Measurements from ENCODE around the gene PTPRG.

PTPRG gene

DNA sequence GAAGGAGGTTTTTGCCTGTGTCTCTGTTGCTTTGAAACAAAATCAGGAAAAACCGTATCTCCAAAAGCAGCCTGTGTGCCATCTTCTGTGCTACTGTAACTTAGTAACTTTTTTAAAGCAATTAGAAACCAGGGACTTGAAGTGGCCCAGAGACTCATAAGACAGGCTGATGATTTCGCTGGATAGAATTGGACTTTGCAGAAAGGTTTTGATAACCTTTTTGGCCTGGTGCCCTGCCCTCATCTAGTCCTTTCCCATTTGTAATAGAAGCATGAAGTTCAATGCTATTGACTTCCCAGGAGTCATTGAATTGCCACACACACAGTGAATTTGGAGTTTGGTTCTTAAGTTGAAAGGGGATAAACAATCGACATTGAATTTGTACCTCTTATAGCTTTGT lies 157.2 kb downstream of the PTPRG start:
- no peaks in the 10 kb centered on the region for H3K4me1 Mint-ChIP-seq
- H3K9me3 Mint-ChIP-seq, result no peaks in the 10 kb centered on the region
- DNase-seq (ENCODE audit: low spot score in 2 of 2) (no peak), ATAC-seq (ENCODE audit: low read depth) (no peak)
- H3K4me3 Mint-ChIP-seq, result no peak overlapping the region
- H3K36me3 Mint-ChIP-seq, result peaks cover 2% of the 10 kb centered on the region
- no peak overlapping the region for H3K27ac Mint-ChIP-seq
- no peaks in the 10 kb centered on the region for H3K27me3 Mint-ChIP-seq

DNA sequence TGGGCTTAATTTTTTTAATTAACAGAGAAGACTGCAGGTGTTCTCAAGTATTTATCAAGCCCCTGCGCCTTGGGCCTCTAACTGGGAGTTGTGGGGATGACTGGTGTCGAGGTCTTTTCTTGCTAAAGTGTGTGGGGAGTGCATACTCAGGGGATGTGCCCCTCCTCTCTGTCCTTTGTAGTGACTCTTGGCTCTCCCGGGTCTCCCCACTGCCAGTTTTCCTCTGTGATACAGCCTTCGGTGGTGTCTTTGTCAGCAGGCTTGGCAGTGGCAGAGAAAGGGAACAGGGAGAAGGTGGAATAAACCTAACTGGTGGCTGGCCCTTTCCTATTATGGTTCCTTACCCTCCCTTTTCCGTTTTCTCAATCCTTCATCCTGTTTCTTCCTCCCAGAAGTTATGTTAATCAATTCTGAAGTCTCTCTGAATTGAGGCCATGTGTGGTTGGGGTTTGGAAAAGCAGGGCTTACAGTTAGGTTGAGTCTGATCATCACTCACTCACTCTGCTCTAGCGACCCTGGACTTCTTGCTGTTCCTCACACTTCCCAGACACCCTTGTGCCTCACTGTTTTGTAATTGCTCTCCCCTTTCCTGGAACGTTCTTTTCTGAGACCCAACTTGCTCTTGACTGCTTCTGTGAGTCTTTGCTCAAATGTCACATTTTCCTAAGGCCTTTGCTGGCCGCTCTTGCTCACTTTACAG lies 158.1 kb downstream of the PTPRG start:
- H3K27ac Mint-ChIP-seq, result no peak overlapping the region
- no peak for ATAC-seq (ENCODE audit: low read depth)

DNA sequence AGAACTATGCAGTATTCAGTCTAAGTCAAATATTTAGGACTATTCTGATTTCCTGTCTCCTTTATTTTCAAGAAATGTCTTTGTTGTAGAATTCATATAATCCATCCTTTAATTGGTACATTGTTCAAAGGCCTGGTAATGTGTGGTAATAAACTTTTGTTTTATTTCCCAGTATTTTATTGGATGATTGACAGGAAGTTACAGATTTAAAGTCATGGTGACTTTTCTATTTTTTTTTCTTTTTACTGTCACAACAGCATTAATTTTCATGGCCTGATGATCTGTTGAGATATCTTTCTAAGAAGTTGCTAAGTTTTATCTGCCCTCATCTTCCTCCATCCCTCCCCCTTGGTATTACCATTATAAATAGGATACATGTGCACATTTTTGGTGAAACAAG lies 161.7 kb downstream of the PTPRG start:
- Mint-ChIP-seq H3K9me3 (no peaks in the 10 kb centered on the region), H3K36me3 (peaks cover 2% of the 10 kb centered on the region), H3K4me3 (no peak overlapping the region), H3K27ac (no peak overlapping the region), H3K27me3 (no peaks in the 10 kb centered on the region), H3K4me1 (no peaks in the 10 kb centered on the region)
- no peak for ATAC-seq (ENCODE audit: low read depth)
- no peak for DNase-seq (ENCODE audit: low spot score in 2 of 2)

More for the DNA sequence above, 158.1 kb downstream of the PTPRG start:
- DNase-seq (ENCODE audit: low spot score in 2 of 2), result no peak
- Mint-ChIP-seq H3K4me3 (no peak overlapping the region), H3K9me3 (no peaks in the 10 kb centered on the region), H3K36me3 (peaks cover 2% of the 10 kb centered on the region), H3K4me1 (no peaks in the 10 kb centered on the region), H3K27me3 (no peaks in the 10 kb centered on the region)

DNA sequence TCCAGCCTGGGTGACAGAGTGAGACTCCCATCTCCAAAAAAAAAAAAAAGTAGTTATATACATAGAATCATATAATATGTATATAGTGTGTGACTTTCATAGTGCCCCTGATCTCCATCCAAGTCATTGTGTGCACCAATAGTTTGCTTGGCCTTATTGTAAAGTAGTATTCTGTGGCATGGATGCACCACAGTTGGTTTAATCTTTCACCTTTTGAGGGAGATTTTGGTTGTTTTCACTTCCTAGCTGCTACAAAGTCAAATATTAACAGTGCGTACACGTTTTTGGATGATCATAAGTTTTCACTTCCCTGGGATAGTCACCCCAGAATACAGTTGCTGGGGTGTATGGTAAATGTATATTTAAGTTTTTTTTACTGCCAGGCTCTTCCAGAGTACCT lies 162.8 kb downstream of the PTPRG start:
- DNase-seq (ENCODE audit: low spot score in 2 of 2), result no peak
- Mint-ChIP-seq H3K36me3 (peaks cover 2% of the 10 kb centered on the region), H3K27ac (no peak overlapping the region), H3K9me3 (no peaks in the 10 kb centered on the region), H3K4me3 (no peak overlapping the region), H3K27me3 (no peaks in the 10 kb centered on the region), H3K4me1 (no peaks in the 10 kb centered on the region)
- ATAC-seq (ENCODE audit: low read depth), result no peak

DNA sequence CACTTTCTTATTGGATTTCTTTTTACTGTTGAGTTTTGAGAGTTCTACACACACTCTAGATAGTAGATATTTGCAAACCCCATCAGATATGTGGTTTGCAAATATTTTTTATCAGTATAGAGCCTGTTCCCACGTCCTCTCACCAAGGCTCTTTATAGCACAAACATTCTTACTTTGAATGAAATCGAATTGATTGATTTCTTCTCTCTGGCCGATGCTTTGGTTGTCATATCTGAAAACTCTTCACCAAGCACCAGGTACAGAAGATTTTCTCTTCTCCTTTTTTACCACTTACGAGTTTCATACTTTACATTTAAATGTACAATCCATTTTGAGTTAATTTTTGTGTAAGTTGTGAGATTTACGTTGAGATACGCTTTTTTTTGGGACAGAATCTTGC lies 163.4 kb downstream of the PTPRG start:
- Mint-ChIP-seq H3K4me1 (peaks cover 1% of the 10 kb centered on the region), H3K4me3 (no peak overlapping the region), H3K27ac (no peak overlapping the region), H3K36me3 (peaks cover under 1% of the 10 kb centered on the region), H3K9me3 (no peaks in the 10 kb centered on the region), H3K27me3 (no peaks in the 10 kb centered on the region)
- ATAC-seq (ENCODE audit: low read depth) (no peak), DNase-seq (ENCODE audit: low spot score in 2 of 2) (no peak)

DNA sequence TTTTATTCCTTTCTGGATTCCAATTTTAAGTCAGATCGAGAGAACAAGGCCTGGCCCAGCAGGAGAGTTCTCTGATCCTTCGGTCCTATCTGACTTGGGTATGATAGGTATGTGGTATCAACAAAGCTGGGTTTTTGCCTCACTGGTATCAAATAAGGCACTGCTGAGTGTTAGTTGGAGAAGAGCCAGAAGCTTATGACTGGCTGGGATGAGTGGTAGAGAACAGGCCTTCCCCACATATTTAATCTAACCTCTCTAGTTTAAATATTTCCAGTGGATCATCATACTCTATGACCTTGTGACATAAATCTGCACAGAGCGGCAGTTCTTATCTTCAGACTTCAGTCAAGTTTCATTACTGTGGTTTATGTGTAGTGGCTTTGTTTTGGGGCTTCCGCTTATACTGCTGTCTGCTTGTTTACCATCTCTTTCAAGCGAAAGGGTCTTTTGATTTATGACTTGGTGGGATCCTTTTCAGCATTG lies 164.5 kb downstream of the PTPRG start:
- ATAC-seq (ENCODE audit: low read depth) (no peak), DNase-seq (ENCODE audit: low spot score in 2 of 2) (no peak)
- no peak overlapping the region for H3K27ac Mint-ChIP-seq
- no peak overlapping the region for H3K4me3 Mint-ChIP-seq
- H3K27me3 Mint-ChIP-seq, result no peaks in the 10 kb centered on the region
- no peaks in the 10 kb centered on the region for H3K36me3 Mint-ChIP-seq
- no peaks in the 10 kb centered on the region for H3K9me3 Mint-ChIP-seq
- H3K4me1 Mint-ChIP-seq, result peaks cover 4% of the 10 kb centered on the region

DNA sequence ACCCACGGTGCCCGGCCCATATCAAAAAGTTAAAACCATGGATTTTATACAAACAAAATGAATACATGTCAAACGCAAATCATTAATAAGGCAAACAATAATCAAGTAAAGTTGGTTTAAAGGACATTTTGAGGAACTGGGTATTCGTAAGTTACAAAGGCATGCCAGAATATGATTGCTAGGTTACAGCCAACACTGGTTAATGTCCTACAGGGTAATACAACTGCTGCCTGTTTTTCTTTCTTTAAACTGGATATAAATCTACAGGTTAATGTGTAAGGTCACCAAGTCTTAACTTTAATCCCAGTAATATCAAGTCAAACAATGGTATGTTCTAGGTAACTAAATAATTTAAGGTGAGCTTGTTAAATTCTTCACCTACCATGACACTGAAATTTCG lies 166.1 kb downstream of the PTPRG start:
- Mint-ChIP-seq H3K27me3 (no peaks in the 10 kb centered on the region), H3K27ac (no peak overlapping the region), H3K36me3 (no peaks in the 10 kb centered on the region), H3K4me1 (peaks cover 4% of the 10 kb centered on the region), H3K9me3 (no peaks in the 10 kb centered on the region), H3K4me3 (no peak overlapping the region)
- no peak for DNase-seq (ENCODE audit: low spot score in 2 of 2)
- no peak for ATAC-seq (ENCODE audit: low read depth)

DNA sequence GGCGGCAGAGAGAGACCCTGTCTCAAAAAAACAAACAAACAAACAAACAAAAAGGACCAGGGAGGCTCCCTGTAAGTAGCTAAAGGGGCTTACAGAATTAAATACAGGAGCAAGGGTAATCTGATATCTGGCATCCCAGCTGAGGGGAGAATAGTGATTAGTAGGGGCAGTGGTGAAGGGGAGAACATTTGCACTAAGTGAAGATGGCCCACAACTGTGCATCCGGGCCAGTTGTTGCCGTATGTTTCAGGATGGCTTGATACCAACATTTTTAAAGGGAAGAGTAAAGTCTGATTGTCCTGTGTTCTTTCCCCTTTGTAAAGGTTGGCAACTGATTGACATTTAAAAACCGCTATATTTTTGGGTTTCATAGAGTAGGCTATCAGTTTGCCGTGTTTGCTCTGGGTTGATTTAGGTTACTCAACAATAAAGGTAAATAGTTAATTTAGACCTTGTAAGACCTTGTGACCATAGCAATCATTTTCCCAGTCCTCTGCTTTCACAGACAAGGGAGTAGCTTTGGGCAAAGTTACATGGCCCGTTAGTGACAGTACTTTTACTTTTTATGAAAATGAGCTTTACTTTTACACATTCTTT lies 167.8 kb downstream of the PTPRG start:
- no peak for DNase-seq (ENCODE audit: low spot score in 2 of 2)
- H3K36me3 Mint-ChIP-seq, result no peaks in the 10 kb centered on the region
- H3K27ac Mint-ChIP-seq, result no peak overlapping the region
- H3K4me3 Mint-ChIP-seq, result no peak overlapping the region
- no peaks in the 10 kb centered on the region for H3K27me3 Mint-ChIP-seq
- peaks cover 4% of the 10 kb centered on the region for H3K4me1 Mint-ChIP-seq
- ATAC-seq (ENCODE audit: low read depth), result no peak
- H3K9me3 Mint-ChIP-seq, result no peaks in the 10 kb centered on the region

DNA sequence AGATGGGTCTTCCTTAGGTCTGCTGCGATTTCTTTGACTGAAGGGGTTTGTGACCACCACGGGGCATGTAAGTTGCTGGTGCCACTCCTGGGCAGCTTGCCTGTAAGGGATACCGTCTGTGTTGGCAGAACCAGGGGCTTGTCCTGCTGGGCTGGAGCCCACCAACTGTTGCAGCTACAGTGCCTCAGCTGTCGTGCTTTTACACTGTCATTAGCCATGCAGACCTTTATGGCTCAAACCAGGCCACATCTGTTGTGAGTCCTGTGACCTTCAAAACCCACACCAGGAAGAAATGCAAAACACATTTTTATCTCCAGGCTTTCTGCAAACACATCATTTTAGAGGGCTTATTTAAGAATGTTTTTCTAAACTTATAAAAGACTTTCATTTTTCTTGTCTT lies 168.7 kb downstream of the PTPRG start:
- H3K27ac Mint-ChIP-seq, result no peak overlapping the region
- ATAC-seq (ENCODE audit: low read depth) (no peak), DNase-seq (ENCODE audit: low spot score in 2 of 2) (no peak)
- no peaks in the 10 kb centered on the region for H3K9me3 Mint-ChIP-seq
- H3K27me3 Mint-ChIP-seq, result no peaks in the 10 kb centered on the region
- H3K4me3 Mint-ChIP-seq, result no peak overlapping the region
- no peaks in the 10 kb centered on the region for H3K36me3 Mint-ChIP-seq
- peaks cover 4% of the 10 kb centered on the region for H3K4me1 Mint-ChIP-seq

DNA sequence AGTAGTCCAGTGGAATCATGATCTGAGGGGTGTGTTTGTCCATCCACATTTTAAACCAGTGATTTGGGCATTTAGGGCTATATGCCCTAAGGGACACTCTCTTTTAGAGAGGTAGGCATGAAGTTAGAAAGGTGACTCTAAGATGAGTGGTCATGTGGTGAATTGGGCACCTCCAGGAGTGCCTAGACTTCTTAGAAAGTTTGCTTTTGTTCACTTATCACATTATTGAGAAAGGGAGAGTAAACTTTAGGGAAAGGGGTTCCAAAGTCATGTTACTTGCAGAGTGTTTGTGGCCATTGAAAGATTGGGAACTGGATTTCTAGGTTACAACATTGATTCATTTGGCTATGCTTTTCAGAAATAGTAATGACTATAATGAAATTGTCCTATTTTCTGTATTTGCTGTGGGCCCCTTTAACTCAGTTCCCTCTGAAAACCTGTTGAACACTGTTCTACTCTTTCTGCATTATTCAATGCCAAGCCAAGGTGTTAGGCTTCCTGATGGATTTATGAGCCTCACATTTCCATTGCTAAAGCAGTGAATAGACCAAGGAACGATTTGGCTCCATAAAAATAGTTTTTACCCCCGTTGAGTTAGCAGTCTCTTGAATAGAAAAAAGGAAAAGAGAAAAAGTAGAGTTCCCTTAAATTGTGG lies 169.3 kb downstream of the PTPRG start:
- no peaks in the 10 kb centered on the region for H3K27me3 Mint-ChIP-seq
- ATAC-seq (ENCODE audit: low read depth) (no peak), DNase-seq (ENCODE audit: low spot score in 2 of 2) (no peak)
- H3K4me1 Mint-ChIP-seq, result peaks cover 4% of the 10 kb centered on the region
- no peaks in the 10 kb centered on the region for H3K9me3 Mint-ChIP-seq
- no peak overlapping the region for H3K27ac Mint-ChIP-seq
- H3K36me3 Mint-ChIP-seq, result no peaks in the 10 kb centered on the region
- no peak overlapping the region for H3K4me3 Mint-ChIP-seq

DNA sequence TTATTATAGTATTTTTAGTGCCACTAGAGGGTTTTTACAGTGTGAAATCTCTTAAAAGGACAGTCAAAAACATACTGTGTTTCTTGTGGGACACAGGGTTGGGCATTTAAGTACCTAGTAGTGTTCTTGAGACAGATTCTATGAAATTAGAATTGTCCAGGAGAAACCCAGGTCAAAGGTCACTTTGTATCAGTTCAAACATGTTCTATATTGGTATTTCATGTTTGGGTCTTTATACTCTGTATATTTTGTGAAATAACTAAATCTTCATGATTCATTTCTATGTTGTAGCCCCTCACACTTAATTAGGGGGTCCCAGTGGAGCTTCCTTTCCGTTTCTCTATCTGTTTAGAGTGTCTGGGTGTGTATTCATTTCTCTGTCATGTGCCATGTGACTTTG lies 171.6 kb downstream of the PTPRG start:
- Mint-ChIP-seq H3K27me3 (no peaks in the 10 kb centered on the region), H3K4me1 (peaks cover 4% of the 10 kb centered on the region), H3K36me3 (peaks cover 2% of the 10 kb centered on the region), H3K4me3 (no peak overlapping the region), H3K9me3 (peaks cover 2% of the 10 kb centered on the region), H3K27ac (no peak overlapping the region)
- no peak for ATAC-seq (ENCODE audit: low read depth)
- no peak for DNase-seq (ENCODE audit: low spot score in 2 of 2)

DNA sequence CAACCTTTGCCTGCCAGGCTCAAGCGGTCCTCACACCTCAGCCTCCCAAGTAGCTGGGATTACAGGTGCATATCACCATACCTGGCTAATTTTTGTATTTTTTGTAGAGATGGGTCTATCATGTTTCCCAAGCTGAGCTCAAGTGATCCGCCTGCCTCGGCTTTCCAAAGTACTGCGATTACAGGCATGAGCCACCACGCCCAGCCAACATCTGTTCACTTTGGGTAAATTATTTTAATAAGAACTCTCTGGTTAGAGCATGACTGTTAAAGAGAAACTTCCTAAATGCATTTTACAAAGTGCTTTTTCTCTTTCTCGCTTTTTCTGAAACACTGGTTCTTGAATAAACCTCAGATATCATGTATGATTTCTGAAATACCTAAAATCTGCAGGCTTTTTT lies 172.5 kb downstream of the PTPRG start:
- H3K9me3 Mint-ChIP-seq, result peaks cover 2% of the 10 kb centered on the region
- ATAC-seq (ENCODE audit: low read depth), result no peak
- DNase-seq (ENCODE audit: low spot score in 2 of 2), result no peak
- no peak overlapping the region for H3K4me3 Mint-ChIP-seq
- peaks cover 2% of the 10 kb centered on the region for H3K36me3 Mint-ChIP-seq
- H3K27me3 Mint-ChIP-seq, result no peaks in the 10 kb centered on the region
- peaks cover 4% of the 10 kb centered on the region for H3K4me1 Mint-ChIP-seq
- no peak overlapping the region for H3K27ac Mint-ChIP-seq

DNA sequence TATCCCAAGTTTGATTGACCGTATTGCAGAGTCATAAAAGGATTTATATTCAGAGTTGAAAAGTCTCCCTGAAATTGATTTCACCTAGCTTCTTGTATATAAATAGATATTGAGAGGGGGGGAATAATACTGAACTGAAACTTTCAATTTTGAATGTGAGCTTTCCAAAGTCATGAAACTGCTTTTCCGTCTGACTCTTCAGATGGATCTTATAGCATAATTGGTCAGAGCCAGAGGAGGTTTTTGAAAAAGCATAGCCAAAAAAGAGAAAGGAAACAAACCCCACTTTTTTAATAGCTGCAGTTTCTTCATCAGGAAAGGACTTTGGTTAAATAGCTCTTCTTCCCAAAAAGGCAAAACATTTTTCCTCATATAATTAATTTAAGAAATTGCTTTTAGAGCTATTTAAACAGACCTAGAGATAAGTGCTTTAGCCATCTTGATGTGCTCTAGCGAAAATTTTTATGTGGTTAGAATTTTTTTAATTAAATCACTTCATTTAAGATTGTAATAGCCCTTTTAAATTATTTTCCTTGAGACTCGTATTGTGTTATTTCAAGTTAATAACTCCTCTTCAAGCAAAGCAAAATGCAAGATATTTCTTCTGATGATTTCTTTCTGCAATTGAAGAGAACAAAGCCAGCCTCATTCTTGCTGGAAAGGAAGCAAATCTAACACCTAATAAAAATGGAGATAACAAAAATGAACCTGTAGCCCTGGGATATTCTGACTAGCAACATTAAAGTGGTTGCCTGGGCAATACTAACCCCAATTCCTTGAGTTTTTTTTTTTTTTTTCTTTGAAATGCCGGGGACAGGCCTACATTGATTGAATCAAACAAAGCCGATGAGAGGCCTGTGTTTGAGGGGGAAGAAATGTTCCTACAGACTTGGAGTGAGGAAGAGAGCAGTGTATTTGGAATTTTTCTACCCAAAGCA lies 173.6 kb downstream of the PTPRG start:
- Mint-ChIP-seq H3K9me3 (peaks cover 2% of the 10 kb centered on the region), H3K36me3 (peaks cover 2% of the 10 kb centered on the region)

DNA sequence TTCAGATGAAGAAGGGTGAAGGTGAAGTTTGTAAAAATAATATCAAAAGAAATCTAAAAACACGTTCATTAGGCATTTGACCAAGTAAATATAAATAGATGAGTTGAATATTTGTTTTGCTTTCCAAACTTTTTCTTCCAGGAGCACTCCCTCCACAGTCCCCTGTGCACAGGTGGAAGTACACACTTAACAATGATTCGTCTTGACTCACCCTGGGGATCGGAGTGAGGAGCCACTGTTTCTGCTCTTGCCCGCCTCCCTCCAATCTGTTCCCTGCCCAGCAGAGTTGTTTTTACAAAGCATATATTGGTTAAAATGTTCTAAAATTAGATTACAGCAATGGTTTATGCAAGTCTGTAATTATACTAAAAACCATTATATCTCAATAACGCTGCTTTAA lies 175.1 kb downstream of the PTPRG start:
- ATAC-seq (ENCODE audit: low read depth) (no peak), DNase-seq (ENCODE audit: low spot score in 2 of 2) (no peak)
- H3K36me3 Mint-ChIP-seq, result peaks cover 2% of the 10 kb centered on the region
- no peak overlapping the region for H3K27ac Mint-ChIP-seq
- peaks cover 2% of the 10 kb centered on the region for H3K9me3 Mint-ChIP-seq
- no peaks in the 10 kb centered on the region for H3K27me3 Mint-ChIP-seq
- H3K4me3 Mint-ChIP-seq, result no peak overlapping the region
- H3K4me1 Mint-ChIP-seq, result no peaks in the 10 kb centered on the region

More for the DNA sequence above, 173.6 kb downstream of the PTPRG start:
- no peak overlapping the region for H3K4me3 Mint-ChIP-seq
- ATAC-seq (ENCODE audit: low read depth) (no peak), DNase-seq (ENCODE audit: low spot score in 2 of 2) (no peak)
- peaks cover under 1% of the 10 kb centered on the region for H3K4me1 Mint-ChIP-seq
- no peak overlapping the region for H3K27ac Mint-ChIP-seq
- no peaks in the 10 kb centered on the region for H3K27me3 Mint-ChIP-seq
